GM12878 (cell line): ENCODE measurements around the gene GLI2. TPM values are rescaled to one million over a fixed set of nuclear protein-coding genes. Genes with fewer than 3 reads are reported as not detected.

ENCODE experiments used
- ATAC-seq: fragments of 200-7000 bp; cut with Tn5 transposase; 3 replicates; pipeline ENCODE4 v1.9.1; 2020; ENCODE audit warnings: mild to moderate bottlenecking, moderate library complexity
- BruUV-seq: library from RNA; stranded (reverse); fragments of 400-500 nt; replicated peaks from 2 replicates; lab custom pipeline; 2021; lab: Mats Ljungman, UMichigan
- CTCF ChIA-PET: fragments of 300-600 bp; sonication (Branson Sonifier 250); formaldehyde crosslinking; extraction: SDS; loops from one replicate; lab custom pipeline; 2021; ENCODE audit warnings: inconsistent platforms; lab: Yijun Ruan, JAX
- POLR2A ChIA-PET: fragments of 350-600 bp; formaldehyde crosslinking; extraction: SDS; loops from one replicate; lab custom pipeline; 2021; ENCODE audit warnings: inconsistent platforms; lab: Charles Lee
- RAD21 ChIA-PET: fragments of 300-600 bp; sonication (Branson Sonifier 250); formaldehyde crosslinking; loops from one replicate; lab custom pipeline; 2023; ENCODE audit warnings: antibody characterized with exemption; ENCODE audit not compliant: unreplicated experiment; lab: Charles Lee
- SMC1A ChIA-PET: fragments of 300-600 bp; sonication (Branson Sonifier 250); formaldehyde crosslinking; loops from one replicate; lab custom pipeline; 2023; ENCODE audit not compliant: unreplicated experiment, uncharacterized antibody; lab: Charles Lee
- DNase-seq: peaks from one replicate; pipeline ENCODE4 v3.0.0-alpha.2; 2011; ENCODE audit warnings: low read depth, low spot score
- FAIRE-seq: peaks from 3 replicates; lab custom pipeline; 2011; peaks lifted over from hg19 to GRCh38; lab: Jason Lieb, UNC
- H2AFZ ChIP-seq: 2 replicates; pipeline ENCODE4 v1.6.0; 2011; ENCODE audit warnings: low read depth, low read length, control low read depth; ENCODE audit not compliant: control insufficient read depth
- H3K27ac ChIP-seq: 2 replicates; pipeline ENCODE4 v1.5.1; 2011; ENCODE audit warnings: control low read depth; ENCODE audit not compliant: control insufficient read depth, insufficient read depth
- H3K27me3 ChIP-seq, 2 experiments: replicated peaks in 1 of 2; 2 replicates each; pipeline versions ENCODE4 v1.6.0 to v1.6.1; 2011; ENCODE audit warnings: low read length in 1 of 2; ENCODE audit not compliant: control insufficient read depth in 2 of 2, insufficient read depth in 2 of 2
- H3K36me3 ChIP-seq, 2 experiments: 2 replicates each; pipeline ENCODE4 v1.5.1; 2011; ENCODE audit warnings: low read length in 1 of 2; ENCODE audit not compliant: control insufficient read depth in 2 of 2, insufficient read depth in 2 of 2
- H3K4me1 ChIP-seq: 2 replicates; pipeline ENCODE4 v1.6.1; 2011; ENCODE audit warnings: mild to moderate bottlenecking, low read length, moderate library complexity, mixed read lengths; ENCODE audit not compliant: control insufficient read depth, insufficient read depth
- H3K4me2 ChIP-seq: 2 replicates; pipeline ENCODE4 v1.6.0; 2011; ENCODE audit warnings: control low read depth; ENCODE audit not compliant: control insufficient read depth, insufficient read depth
- H3K4me3 ChIP-seq: fragments of 200-600 bp; sonication (generic); 2 replicates; pipeline ENCODE4 v1.5.1; 2016
- H3K79me2 ChIP-seq: 2 replicates; pipeline ENCODE4 v1.6.0; 2011; ENCODE audit warnings: low read length; ENCODE audit not compliant: control insufficient read depth, insufficient read depth
- H3K9ac ChIP-seq: 2 replicates; pipeline ENCODE4 v1.8.0; 2011; ENCODE audit warnings: low read length, control low read depth, mixed read lengths; ENCODE audit not compliant: control insufficient read depth, insufficient read depth
- H3K9me3 ChIP-seq: replicated peaks from 3 replicates; pipeline ENCODE4 v1.5.1; 2011; ENCODE audit warnings: mild to moderate bottlenecking, low read length; ENCODE audit not compliant: control insufficient read depth, insufficient read depth
- H4K20me1 ChIP-seq: 2 replicates; pipeline ENCODE4 v1.6.0; 2011; ENCODE audit not compliant: control insufficient read depth, insufficient read depth
- ATF2 ChIP-seq: IDR thresholded peaks from 2 replicates; pipeline ENCODE4 v1.6.1; 2012; ENCODE audit warnings: low read length, inconsistent platforms
- ATF7 ChIP-seq: fragments of 450-650 bp; IDR thresholded peaks from 2 replicates; pipeline ENCODE4 v1.6.1; 2016; ENCODE audit warnings: low read depth, mild to moderate bottlenecking
- BHLHE40 ChIP-seq, 2 experiments: fragments of 450-650 bp in 1 of 2; IDR thresholded peaks; 2 replicates each; pipeline ENCODE4 v1.6.1; 2011 to 2017; ENCODE audit warnings: low read depth in 2 of 2, borderline replicate concordance in 1 of 2, improper control_type of control experiment in 1 of 2, low read length in 1 of 2, mild to moderate bottlenecking in 1 of 2
- CBX5 ChIP-seq: sonication (generic); IDR thresholded peaks from 2 replicates; pipeline ENCODE4 v1.6.1; 2016; ENCODE audit warnings: low read depth, moderate library complexity, mild to moderate bottlenecking, inconsistent platforms
- FOXM1 ChIP-seq: IDR thresholded peaks from 2 replicates; pipeline ENCODE4 v1.6.1; 2012; ENCODE audit warnings: low read depth, mild to moderate bottlenecking, inconsistent platforms, low read length, moderate library complexity
- GABPA ChIP-seq: IDR thresholded peaks from 2 replicates; pipeline ENCODE4 v1.6.1; 2014; ENCODE audit warnings: antibody characterized with exemption, low read depth, mild to moderate bottlenecking, inconsistent platforms
- HDAC6 ChIP-seq: fragments of 200-600 bp; sonication (generic); IDR thresholded peaks from one replicate; pipeline ENCODE4 v1.8.0; 2017; ENCODE audit warnings: antibody characterized with exemption; ENCODE audit not compliant: unreplicated experiment
- IKZF2 ChIP-seq, 2 experiments: fragments of 450-650 bp; IDR thresholded peaks; 2 replicates each; pipeline ENCODE4 v1.6.1; 2017; ENCODE audit warnings: mild to moderate bottlenecking in 2 of 2, moderate library complexity in 2 of 2
- KDM1A ChIP-seq: fragments of 200-600 bp; sonication (generic); IDR thresholded peaks from 2 replicates; pipeline ENCODE4 v1.6.1; 2016; ENCODE audit warnings: borderline replicate concordance
- MAX ChIP-seq: IDR thresholded peaks from 2 replicates; pipeline ENCODE4 v1.6.1; 2012; ENCODE audit warnings: low read depth, low read length, improper control_type of control experiment
- MYC ChIP-seq: IDR thresholded peaks from 2 replicates; pipeline ENCODE4 v1.6.1; 2011; ENCODE audit warnings: mild to moderate bottlenecking, low read length, moderate library complexity, inconsistent platforms; ENCODE audit not compliant: insufficient read depth, insufficient replicate concordance, insufficient read length, severe bottlenecking
- NFYA ChIP-seq: IDR thresholded peaks from 2 replicates; pipeline ENCODE4 v1.6.1; 2011; ENCODE audit warnings: low read depth, mild to moderate bottlenecking, low read length, improper control_type of control experiment, borderline replicate concordance
- PAX5 ChIP-seq: IDR thresholded peaks from 2 replicates; pipeline ENCODE4 v1.6.1; 2011; ENCODE audit warnings: low read depth, low read length, borderline replicate concordance
- RAD51 ChIP-seq: fragments of 450-650 bp; IDR thresholded peaks from 2 replicates; pipeline ENCODE4 v1.6.1; 2016; ENCODE audit warnings: moderate library complexity, mild to moderate bottlenecking, inconsistent platforms
- SP1 ChIP-seq: IDR thresholded peaks from one replicate; pipeline ENCODE4 v1.6.1; 2011; ENCODE audit warnings: low read depth, low read length
- SPI1 ChIP-seq: IDR thresholded peaks from 2 replicates; pipeline ENCODE4 v1.6.1; 2011; ENCODE audit warnings: low read depth, mild to moderate bottlenecking, low read length, moderate library complexity, borderline replicate concordance; ENCODE audit not compliant: insufficient read depth
- ZBTB40 ChIP-seq: fragments of 450-650 bp; IDR thresholded peaks from 2 replicates; pipeline ENCODE4 v1.6.1; 2016; ENCODE audit warnings: mild to moderate bottlenecking, moderate library complexity, borderline replicate concordance
- ZNF24 ChIP-seq: fragments of 450-650 bp; IDR thresholded peaks from 2 replicates; pipeline ENCODE4 v1.6.1; 2017; ENCODE audit warnings: antibody characterized with exemption, mild to moderate bottlenecking
- ZZZ3 ChIP-seq: IDR thresholded peaks from 2 replicates; pipeline ENCODE4 v1.6.1; 2011; ENCODE audit warnings: low read depth; ENCODE audit not compliant: control insufficient read depth, insufficient read length
- WGBS: methylation state at CpG from one replicate; pipeline ENCODE4 v1.1.6; 2016; ENCODE audit warnings: low lambda C conversion rate; ENCODE audit not compliant: insufficient replicate concordance, insufficient coverage; ENCODE audit errors: missing lambda C conversion rate; 5-methylcytosine and 5-hydroxymethylcytosine counted together
- in situ Hi-C: fragments of 300-500 bp; cut with MboI; formaldehyde crosslinking; loops from 9 replicates; pipeline ENCODE4 v1.14.3; 2018; ENCODE audit warnings: mixed read lengths
- intact Hi-C: fragments of 100-400 bp; cut with micrococcal nuclease; formaldehyde crosslinking; loops from one replicate; pipeline ENCODE4 v1.14.2; 2022; ENCODE audit not compliant: unreplicated experiment
- polyA plus RNA-seq, 11 experiments: library from polyadenylated mRNA; depleted of rRNA in 4 of 11; unstranded in 6 of 11; stranded (reverse) in 5 of 11; fragments of >200 nt; fragmentation: Nextera tagmentation in 4 of 11; fragmentation: Illumina TruSeq in 1 of 11; extraction: Ambion mirVana in 4 of 11; extraction: Trizol in 1 of 11; gene quantifications; 1 replicate in 1 of 11; 2 replicates in 10 of 11; pipeline versions ENCODE4 v1.2.1 to v1.2.3, GENCODE V29; 2011 to 2016; ENCODE audit warnings: inconsistent platforms in 2 of 11, missing spikeins in 2 of 11, low read depth in 1 of 11
- total RNA-seq, 4 experiments: library from RNA; depleted of rRNA in 3 of 4; stranded (reverse); fragments of >200 nt in 3 of 4; fragmentation: Illumina TruSeq in 1 of 4; extraction: Trizol in 1 of 4; gene quantifications; 2 replicates each; pipeline versions ENCODE4 v1.2.1 to v1.2.3, GENCODE V29; 2013 to 2021

GLI2 gene
- total and polyA plus RNA-seq, 10 of the 15 experiments (the other 5 are each of a cell fraction or from before 2014, with no cell fraction given): 0.01 TPM; not detected in 9

- Histone ChIP-seq H3K79me2 (no peaks in the 10 kb centered on the region), H3K27me3 (peaks cover 2 to 3% of the 10 kb centered on the region in 2 experiments; a peak in 3 of 4 replicates), H3K36me3 (no peaks in the 10 kb centered on the region), H3K27ac (no peak overlapping the region), H4K20me1 (no peaks in the 10 kb centered on the region), H2AFZ (no peak overlapping the region), H3K9me3 (no peaks in the 10 kb centered on the region), H3K4me3 (no peak overlapping the region), H3K9ac (no peak overlapping the region), H3K4me2 (no peak overlapping the region), H3K4me1 (no peaks in the 10 kb centered on the region)
- intact Hi-C loops: no loop called here
- ChIA-PET SMC1A (no interaction called here), POLR2A (no interaction called here), CTCF (no interaction called here), RAD21 (no interaction called here)
- ATAC-seq: no peak
- 7% methylated on average over 15 of the region's 15 CpGs for WGBS
- in situ Hi-C loops: no loop called here
- no peak for DNase-seq
- FAIRE-seq: no peak
- no TSS peak for BruUV-seq
- TF ChIP-seq NFYA: no peak
- no peak for TF ChIP-seq SPI1
- no peak for TF ChIP-seq ATF7
- no peak for TF ChIP-seq MAX
- TF ChIP-seq ZZZ3: no peak
- TF ChIP-seq PAX5: no peak
- TF ChIP-seq GABPA: no peak
- TF ChIP-seq ZNF24: no peak
- no peak for TF ChIP-seq RAD51
- no peak for TF ChIP-seq SP1
- no peak for TF ChIP-seq CBX5
- no peak for TF ChIP-seq FOXM1
- TF ChIP-seq IKZF2 (IDR thresholded peaks at IDR 0.05): no peak
- TF ChIP-seq KDM1A: no peak
- TF ChIP-seq BHLHE40 (IDR thresholded peaks at IDR 0.05; ENCODE audit: borderline replicate concordance in 1 of 2, low read depth in 2 of 2, low read length in 1 of 2): no peak
- no peak for TF ChIP-seq ZBTB40
- no peak for TF ChIP-seq HDAC6
- TF ChIP-seq MYC: no peak
- no peak for TF ChIP-seq ATF2
Measured at GRCh38 chr2:120716641-120717585, 18.8 kb upstream of the GLI2 start.
